ENCODE results near the gene ATP6V0C. TPM values are rescaled to one million over a fixed set of nuclear protein-coding genes. Genes with fewer than 3 reads are reported as not detected.
A peak's percentile ranks its signal among the peaks of the same experiment; 100 is the strongest.

ATP6V0C gene
- total RNA-seq, 6 experiments from 2014 or later = 71.5 to 100 (median 79.4) TPM

DNA sequence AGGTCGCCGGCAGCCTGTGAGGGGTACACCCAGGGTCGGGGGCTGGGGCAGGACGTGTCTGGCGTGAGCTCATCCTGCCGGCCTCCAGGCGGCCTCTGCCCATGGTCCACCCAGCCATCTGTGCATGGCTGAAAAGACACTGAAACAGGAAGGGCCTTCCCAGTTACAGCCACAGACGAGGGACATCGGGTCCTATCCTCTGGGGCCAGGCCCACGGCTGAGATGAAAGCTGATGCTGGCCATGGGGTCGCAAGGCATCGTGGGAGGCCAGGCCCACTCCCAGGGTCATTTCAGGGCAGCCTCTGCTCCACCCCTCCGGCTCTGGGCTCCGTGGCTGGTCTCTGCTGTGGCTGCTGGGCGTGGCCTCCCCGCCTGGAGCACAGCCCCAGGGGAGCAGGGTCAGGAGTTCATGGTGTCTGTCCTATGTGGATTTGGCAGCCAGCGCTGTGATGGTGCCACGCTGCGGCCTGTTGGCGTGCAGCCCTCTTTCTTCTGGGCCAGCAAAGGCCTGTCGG, 16.6 kb upstream of the ATP6V0C start:
- H3K27ac ChIP-seq = peak overlapping the region in 2 of 3 donors; percentile 29 to 41
- H3K36me3 ChIP-seq = no peaks in the 10 kb centered on the region
- WGBS (ENCODE audit: insufficient coverage, low coverage, low lambda C conversion rate, missing lambda C conversion rate) = 20% methylated on average over 2 of the region's 21 CpGs
- no peaks in the 10 kb centered on the region for H3K9me3 ChIP-seq
- no peak overlapping the region for H3K4me3 ChIP-seq
- TF ChIP-seq POLR2A (IDR thresholded peaks at IDR 0.05) = no peak
- TF ChIP-seq, protein P1, sequence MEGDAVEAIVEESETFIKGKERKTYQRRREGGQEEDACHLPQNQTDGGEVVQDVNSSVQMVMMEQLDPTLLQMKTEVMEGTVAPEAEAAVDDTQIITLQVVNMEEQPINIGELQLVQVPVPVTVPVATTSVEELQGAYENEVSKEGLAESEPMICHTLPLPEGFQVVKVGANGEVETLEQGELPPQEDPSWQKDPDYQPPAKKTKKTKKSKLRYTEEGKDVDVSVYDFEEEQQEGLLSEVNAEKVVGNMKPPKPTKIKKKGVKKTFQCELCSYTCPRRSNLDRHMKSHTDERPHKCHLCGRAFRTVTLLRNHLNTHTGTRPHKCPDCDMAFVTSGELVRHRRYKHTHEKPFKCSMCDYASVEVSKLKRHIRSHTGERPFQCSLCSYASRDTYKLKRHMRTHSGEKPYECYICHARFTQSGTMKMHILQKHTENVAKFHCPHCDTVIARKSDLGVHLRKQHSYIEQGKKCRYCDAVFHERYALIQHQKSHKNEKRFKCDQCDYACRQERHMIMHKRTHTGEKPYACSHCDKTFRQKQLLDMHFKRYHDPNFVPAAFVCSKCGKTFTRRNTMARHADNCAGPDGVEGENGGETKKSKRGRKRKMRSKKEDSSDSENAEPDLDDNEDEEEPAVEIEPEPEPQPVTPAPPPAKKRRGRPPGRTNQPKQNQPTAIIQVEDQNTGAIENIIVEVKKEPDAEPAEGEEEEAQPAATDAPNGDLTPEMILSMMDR (IDR thresholded peaks at IDR 0.05) = peak in 2 of 4 donors; percentile 29 to 30
- ATAC-seq = peak; percentile 86 to 89 (median 88)
- no peaks in the 10 kb centered on the region for H3K27me3 ChIP-seq
- H3K4me1 ChIP-seq = peaks cover 0 to 36% (median 14%) of the 10 kb centered on the region in 4 donors
- intact Hi-C loops (cut with DNase I) = loop anchor here (5.0 to 10.0 kb wide), 2 partner anchors 62 to 155 kb away; partner anchors contain the start of gene ABCA3 (in 1 of the 2)
- DNase-seq = peak; percentile 86 to 94 (median 92)

DNA sequence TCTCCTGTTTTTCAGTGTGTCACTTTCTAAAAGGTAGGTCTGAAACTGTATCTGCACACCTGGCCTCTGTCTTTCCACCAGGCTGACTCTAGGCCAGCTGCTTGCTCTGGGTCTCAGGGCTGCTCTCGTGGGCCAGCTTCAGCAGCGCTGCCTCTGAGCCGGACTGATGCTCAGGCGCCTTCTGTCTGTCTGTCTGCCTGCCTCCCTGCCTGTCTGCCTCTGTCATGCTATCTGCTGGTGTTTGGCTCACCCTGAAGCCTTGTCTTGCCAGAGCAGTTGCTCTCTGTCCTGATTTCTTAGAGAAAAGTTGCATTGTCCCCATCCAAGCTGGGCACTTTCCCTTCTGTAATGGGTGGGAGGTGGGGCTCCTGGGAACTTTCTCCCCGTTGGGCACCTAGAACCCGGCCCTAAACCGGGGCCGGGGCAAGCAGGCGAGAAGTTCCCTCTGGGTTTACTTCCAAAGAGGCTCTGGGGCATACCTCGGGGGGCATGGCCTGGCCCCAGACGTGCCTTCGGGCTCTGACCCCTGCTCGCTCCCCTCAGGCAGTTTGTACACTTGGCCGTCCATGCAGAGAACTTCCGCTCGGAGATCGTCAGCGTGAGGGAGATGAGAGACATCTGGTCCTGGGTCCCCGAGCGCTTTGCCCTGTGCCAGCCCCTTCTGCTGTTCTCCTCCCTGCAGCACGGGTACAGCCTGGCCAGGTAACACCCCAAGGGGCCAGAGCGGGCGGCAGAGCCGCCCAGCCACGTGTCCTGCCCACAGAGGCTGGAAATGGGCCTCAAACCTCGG, 15.9 kb upstream of the ATP6V0C start:
- WGBS (ENCODE audit: insufficient coverage, low coverage, low lambda C conversion rate, missing lambda C conversion rate) = 30% methylated on average over 4 of the region's 26 CpGs
- intact Hi-C loops (cut with DNase I) = loop anchor here (5.0 to 10.0 kb wide), 2 partner anchors 63 to 156 kb away; partner anchors contain the start of gene ABCA3 (in 1 of the 2)
- peaks cover 0 to 35% (median 17%) of the 10 kb centered on the region in 4 donors for H3K4me1 ChIP-seq
- DNase-seq (no peak), ATAC-seq (peak in 2 of 4 donors; percentile 0 to 2)
- H3K4me3 ChIP-seq = no peak overlapping the region
- H3K9me3 ChIP-seq = no peaks in the 10 kb centered on the region
- no peak for TF ChIP-seq POLR2A (IDR thresholded peaks at IDR 0.05)
- TF ChIP-seq, protein P1 (IDR thresholded peaks at IDR 0.05) = no peak
- H3K27ac ChIP-seq = peak overlapping the region in 2 of 3 donors; percentile 29 to 41
- H3K36me3 ChIP-seq = no peaks in the 10 kb centered on the region
- no peaks in the 10 kb centered on the region for H3K27me3 ChIP-seq

DNA sequence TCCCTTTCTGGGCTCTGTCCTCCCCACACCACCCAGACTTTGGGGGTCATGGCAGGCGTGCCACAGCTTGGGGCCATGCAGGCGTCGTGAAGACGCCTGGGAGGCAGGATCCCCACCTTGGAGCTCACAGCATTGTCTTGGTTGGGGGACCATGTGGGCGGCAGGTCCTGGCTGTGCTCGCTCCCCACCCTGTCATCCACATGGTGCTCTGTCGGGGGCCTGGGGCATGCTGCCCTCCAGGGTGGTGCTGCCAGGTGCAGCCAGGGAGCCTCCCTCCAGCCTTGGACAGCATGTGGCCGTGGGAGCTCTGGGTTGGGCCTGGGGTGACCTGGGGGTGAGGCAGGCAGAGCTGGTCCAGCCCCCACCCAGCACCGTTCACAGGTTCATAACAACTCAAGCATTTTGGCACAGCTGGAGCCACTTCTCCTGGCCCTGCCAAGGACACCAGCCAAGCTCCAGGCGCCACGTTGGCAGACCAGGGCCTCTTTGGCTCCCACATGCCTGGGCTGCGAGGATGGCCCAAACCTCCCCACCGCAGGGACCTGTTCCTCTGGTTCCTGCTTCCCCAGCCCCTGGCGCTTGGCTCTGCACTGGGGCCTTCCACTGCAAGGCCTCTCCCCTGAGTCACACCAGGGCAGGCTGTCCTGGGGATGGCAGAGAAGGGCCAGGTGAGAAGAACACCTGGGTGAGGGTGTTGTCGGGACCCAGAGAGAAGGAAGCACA, 15.1 kb upstream of the ATP6V0C start:
- H3K27ac ChIP-seq = peak overlapping the region in 1 of 3 donors; percentile 36
- H3K27me3 ChIP-seq = no peaks in the 10 kb centered on the region
- intact Hi-C loops (cut with DNase I) = loop anchor here (5.0 to 10.0 kb wide), 2 partner anchors 64 to 156 kb away; partner anchors contain the start of gene ABCA3 (in 1 of the 2)
- DNase-seq (peak in 2 of 3 donors; percentile 64 to 86), ATAC-seq (peak in 3 of 4 donors; percentile 20 to 39 (median 24))
- H3K4me1 ChIP-seq = peaks cover 0 to 43% (median 21%) of the 10 kb centered on the region in 4 donors
- H3K36me3 ChIP-seq = no peaks in the 10 kb centered on the region
- 28% methylated on average over 5 of the region's 15 CpGs for WGBS (ENCODE audit: insufficient coverage, low coverage, low lambda C conversion rate, missing lambda C conversion rate)
- H3K4me3 ChIP-seq = no peak overlapping the region
- no peak for TF ChIP-seq POLR2A (IDR thresholded peaks at IDR 0.05)
- TF ChIP-seq, protein P1 (IDR thresholded peaks at IDR 0.05) = no peak
- no peaks in the 10 kb centered on the region for H3K9me3 ChIP-seq

DNA sequence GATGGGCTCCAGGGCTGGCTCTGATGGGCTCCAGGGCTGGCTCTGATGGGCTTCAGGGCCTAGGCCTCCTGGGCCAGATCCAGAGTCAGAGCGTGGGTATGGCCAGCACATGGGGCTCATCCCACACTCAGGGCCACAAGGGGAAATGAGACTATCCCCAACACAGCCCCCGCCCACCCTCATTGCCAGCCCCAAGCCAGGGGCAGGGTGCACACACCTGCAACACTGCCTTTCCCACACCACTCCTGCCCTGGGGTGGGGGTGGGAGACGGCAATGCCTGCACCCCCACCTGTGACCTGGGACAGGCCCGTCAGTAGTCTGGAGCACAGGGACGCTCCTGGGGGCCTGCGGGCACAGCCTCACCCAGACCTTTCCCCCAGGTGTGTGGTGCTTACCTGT, 14.3 kb upstream of the ATP6V0C start:
- Histone ChIP-seq H3K4me1 (peaks cover 0 to 44% (median 23%) of the 10 kb centered on the region in 4 donors), H3K27ac (no peak overlapping the region), H3K27me3 (no peaks in the 10 kb centered on the region), H3K36me3 (no peaks in the 10 kb centered on the region), H3K4me3 (no peak overlapping the region), H3K9me3 (no peaks in the 10 kb centered on the region)
- intact Hi-C loops (cut with DNase I) = loop anchor here (5.0 to 10.0 kb wide), 2 partner anchors 65 to 157 kb away; partner anchors contain the start of gene ABCA3 (in 1 of the 2)
- TF ChIP-seq, protein P1 (IDR thresholded peaks at IDR 0.05) = no peak
- no peak for TF ChIP-seq POLR2A (IDR thresholded peaks at IDR 0.05)
- no peak for ATAC-seq
- WGBS (ENCODE audit: insufficient coverage, low coverage, low lambda C conversion rate, missing lambda C conversion rate) = 70% methylated on average over 2 of the region's 6 CpGs
- DNase-seq = no peak
